ENCODE data around the gene TRIM15. TPM values are rescaled to one million over a fixed set of nuclear protein-coding genes. Genes with fewer than 3 reads are reported as not detected.
A peak's percentile ranks its signal among the peaks of the same experiment; 100 is the strongest.

The TRIM15 gene
- total RNA-seq, 1 experiment from 2014 or later, result 6.5 TPM

DNA sequence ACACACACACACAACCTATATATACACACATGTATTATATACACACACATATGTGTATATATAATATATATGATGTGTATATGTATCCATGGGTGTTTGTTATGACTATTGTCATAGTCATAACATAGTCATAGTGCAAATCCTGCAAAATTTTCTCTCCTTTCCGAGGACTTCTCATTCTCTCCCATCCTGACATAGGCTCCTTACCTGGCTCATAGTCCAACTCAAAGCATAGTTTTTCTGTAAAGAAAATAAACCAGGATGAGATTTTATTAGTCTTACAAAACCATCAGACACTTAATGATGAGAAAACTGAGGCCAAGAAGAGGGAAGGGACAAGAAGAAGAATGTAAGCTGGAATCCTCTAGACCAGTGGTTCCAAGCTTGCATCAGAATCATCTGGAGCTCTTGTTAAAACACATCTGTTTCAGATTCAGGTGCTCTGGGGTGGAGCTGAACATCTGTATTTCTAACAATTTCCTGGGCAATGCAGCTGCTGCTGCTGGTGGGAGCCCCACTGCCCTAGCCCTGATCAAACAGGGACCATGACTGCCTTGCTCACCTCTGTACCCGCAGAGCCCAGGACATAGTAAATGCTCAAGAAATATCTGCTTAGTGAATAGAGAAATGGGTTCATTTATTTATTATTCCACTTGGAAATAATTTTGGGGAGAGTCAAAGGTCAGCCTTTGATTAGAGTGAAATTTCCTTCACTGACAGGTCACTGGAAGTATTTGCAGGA, 7.7 kb upstream of the TRIM15 start:
- no TSS peak for BruUV-seq (replicated peaks)
- no peak overlapping the region for H3K27ac ChIP-seq (ENCODE audit: low read depth, low read length)
- no peaks in the 10 kb centered on the region for H3K27me3 ChIP-seq (ENCODE audit: insufficient read depth, low read length)
- H4K20me1 ChIP-seq (ENCODE audit: insufficient read depth), result no peaks in the 10 kb centered on the region
- ChIA-PET POLR2A (no interaction called here), RAD21 (ENCODE audit: low non-redundant PET in 1 of 2, low total read pairs in 2 of 2, uncharacterized antibody in 2 of 2, unreplicated experiment in 2 of 2) (no interaction called here), CTCF (interaction anchor here (1.0 to 2.1 kb wide), 2 partner anchors 25 to 52 kb away, joined by 3 to 11 read pairs; no protein-coding TSS in a partner anchor)
- H3K9me2 ChIP-seq (ENCODE audit: insufficient read depth), result no peaks in the 10 kb centered on the region
- H3K4me1 ChIP-seq (ENCODE audit: control insufficient read depth in 1 of 2, insufficient read depth in 2 of 2, low read length in 2 of 2), result peaks cover 28 to 31% of the 10 kb centered on the region in 2 experiments
- H3K9ac ChIP-seq (ENCODE audit: low read length), result no peak overlapping the region
- peak overlapping the region; percentile 40 for H2AFZ ChIP-seq (ENCODE audit: low read depth, low read length, poor library complexity, severe bottlenecking)
- H3K4me3 ChIP-seq (replicated peaks in 1 of 2; ENCODE audit: low read depth in 1 of 2, low read length in 2 of 2), result peak overlapping the region in 1 of 2 experiments; percentile 39; a peak in 1 of 4 replicates
- intact Hi-C loops (cut with micrococcal nuclease), result no loop called here
- H3K4me2 ChIP-seq (ENCODE audit: low read length), result peak overlapping the region; percentile 74
- peak; percentile 33 for ATAC-seq
- H3K36me3 ChIP-seq (ENCODE audit: control insufficient read depth in 1 of 2, insufficient read depth in 2 of 2, low read length in 2 of 2), result no peaks in the 10 kb centered on the region
- TF ChIP-seq JUND (IDR thresholded peaks at IDR 0.05) (no peak), CBX3 (IDR thresholded peaks at IDR 0.05; ENCODE audit: low read depth) (no peak), EGR1 (IDR thresholded peaks at IDR 0.05; ENCODE audit: low read depth) (no peak), SP1 (IDR thresholded peaks at IDR 0.05; ENCODE audit: low read depth) (no peak), POLR2AphosphoS5 (IDR thresholded peaks at IDR 0.05; ENCODE audit: low read depth, low read length) (no peak), POLR2A (IDR thresholded peaks at IDR 0.05; ENCODE audit: borderline replicate concordance, extremely low read depth, insufficient read depth, insufficient read length) (no peak), FOSL1 (IDR thresholded peaks at IDR 0.05; ENCODE audit: low read depth) (no peak), RAD21 (IDR thresholded peaks at IDR 0.05; ENCODE audit: low read depth) (no peak), EZH2phosphoT487 (IDR thresholded peaks at IDR 0.05; ENCODE audit: borderline replicate concordance) (no peak), SIN3A (IDR thresholded peaks at IDR 0.05; ENCODE audit: low read depth) (no peak), ZFX (IDR thresholded peaks at IDR 0.05) (no peak), SRF (IDR thresholded peaks at IDR 0.05; ENCODE audit: low read depth) (no peak), CEBPB (IDR thresholded peaks at IDR 0.05; ENCODE audit: low read depth) (no peak), YY1 (IDR thresholded peaks at IDR 0.05; ENCODE audit: extremely low read depth, insufficient replicate concordance, low read depth, low read length) (no peak), ELF1 (IDR thresholded peaks at IDR 0.05; ENCODE audit: borderline replicate concordance, low read depth) (no peak)
- TF ChIP-seq, protein P1, sequence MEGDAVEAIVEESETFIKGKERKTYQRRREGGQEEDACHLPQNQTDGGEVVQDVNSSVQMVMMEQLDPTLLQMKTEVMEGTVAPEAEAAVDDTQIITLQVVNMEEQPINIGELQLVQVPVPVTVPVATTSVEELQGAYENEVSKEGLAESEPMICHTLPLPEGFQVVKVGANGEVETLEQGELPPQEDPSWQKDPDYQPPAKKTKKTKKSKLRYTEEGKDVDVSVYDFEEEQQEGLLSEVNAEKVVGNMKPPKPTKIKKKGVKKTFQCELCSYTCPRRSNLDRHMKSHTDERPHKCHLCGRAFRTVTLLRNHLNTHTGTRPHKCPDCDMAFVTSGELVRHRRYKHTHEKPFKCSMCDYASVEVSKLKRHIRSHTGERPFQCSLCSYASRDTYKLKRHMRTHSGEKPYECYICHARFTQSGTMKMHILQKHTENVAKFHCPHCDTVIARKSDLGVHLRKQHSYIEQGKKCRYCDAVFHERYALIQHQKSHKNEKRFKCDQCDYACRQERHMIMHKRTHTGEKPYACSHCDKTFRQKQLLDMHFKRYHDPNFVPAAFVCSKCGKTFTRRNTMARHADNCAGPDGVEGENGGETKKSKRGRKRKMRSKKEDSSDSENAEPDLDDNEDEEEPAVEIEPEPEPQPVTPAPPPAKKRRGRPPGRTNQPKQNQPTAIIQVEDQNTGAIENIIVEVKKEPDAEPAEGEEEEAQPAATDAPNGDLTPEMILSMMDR (IDR thresholded peaks at IDR 0.05 in 2 of 3, conservative IDR thresholded peaks at IDR 0.05 in 1 of 3; ENCODE audit: borderline replicate concordance in 1 of 3, insufficient read depth in 1 of 3, low read depth in 2 of 3, low read length in 2 of 3), result no peak
- TF ChIP-seq, protein P2, sequence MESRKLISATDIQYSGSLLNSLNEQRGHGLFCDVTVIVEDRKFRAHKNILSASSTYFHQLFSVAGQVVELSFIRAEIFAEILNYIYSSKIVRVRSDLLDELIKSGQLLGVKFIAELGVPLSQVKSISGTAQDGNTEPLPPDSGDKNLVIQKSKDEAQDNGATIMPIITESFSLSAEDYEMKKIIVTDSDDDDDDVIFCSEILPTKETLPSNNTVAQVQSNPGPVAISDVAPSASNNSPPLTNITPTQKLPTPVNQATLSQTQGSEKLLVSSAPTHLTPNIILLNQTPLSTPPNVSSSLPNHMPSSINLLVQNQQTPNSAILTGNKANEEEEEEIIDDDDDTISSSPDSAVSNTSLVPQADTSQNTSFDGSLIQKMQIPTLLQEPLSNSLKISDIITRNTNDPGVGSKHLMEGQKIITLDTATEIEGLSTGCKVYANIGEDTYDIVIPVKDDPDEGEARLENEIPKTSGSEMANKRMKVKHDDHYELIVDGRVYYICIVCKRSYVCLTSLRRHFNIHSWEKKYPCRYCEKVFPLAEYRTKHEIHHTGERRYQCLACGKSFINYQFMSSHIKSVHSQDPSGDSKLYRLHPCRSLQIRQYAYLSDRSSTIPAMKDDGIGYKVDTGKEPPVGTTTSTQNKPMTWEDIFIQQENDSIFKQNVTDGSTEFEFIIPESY (IDR thresholded peaks at IDR 0.05; ENCODE audit: extremely low read depth, insufficient replicate concordance, low read length), result no peak
- TF ChIP-seq, protein P3, sequence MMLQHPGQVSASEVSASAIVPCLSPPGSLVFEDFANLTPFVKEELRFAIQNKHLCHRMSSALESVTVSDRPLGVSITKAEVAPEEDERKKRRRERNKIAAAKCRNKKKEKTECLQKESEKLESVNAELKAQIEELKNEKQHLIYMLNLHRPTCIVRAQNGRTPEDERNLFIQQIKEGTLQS (IDR thresholded peaks at IDR 0.05), result no peak
- no peaks in the 10 kb centered on the region for H3K9me3 ChIP-seq (ENCODE audit: control insufficient read depth in 1 of 2, insufficient read depth in 1 of 2, low read depth in 1 of 2, low read length in 2 of 2)
- H3K79me2 ChIP-seq (ENCODE audit: insufficient read depth, low read length), result no peaks in the 10 kb centered on the region
- no peak for DNase-seq (ENCODE audit: low read depth, low spot score)

Data from HCT116 (cell line).